ENCODE data around the gene MTMR11. TPM values are rescaled to one million over a fixed set of nuclear protein-coding genes. Genes with fewer than 3 reads are reported as not detected.

MTMR11 gene
- total and polyA plus RNA-seq, 10 of the 15 experiments (the other 5 are each of a cell fraction or from before 2014, with no cell fraction given) = 0.35 to 1.1 (median 0.73) TPM

GRCh38 chr1:149978547-149979023 is 41.9 kb upstream of the MTMR11 start (continued):
- TF ChIP-seq ZBTB33 (IDR thresholded peaks at IDR 0.05) (no peak), SREBF1 (IDR thresholded peaks at IDR 0.05; ENCODE audit: low read length) (no peak), ZNF622 (IDR thresholded peaks at IDR 0.05) (no peak), RB1 (IDR thresholded peaks at IDR 0.05; ENCODE audit: borderline replicate concordance) (no peak), HSF1 (IDR thresholded peaks at IDR 0.05; ENCODE audit: low read depth, low read length) (no peak), BRCA1 (IDR thresholded peaks at IDR 0.05; ENCODE audit: low read depth, low read length) (no peak)

GRCh38 chr1:149977345-149977744 is 40.7 kb upstream of the MTMR11 start:
- ChIA-PET CTCF (no interaction called here), RAD21 (ENCODE audit: unreplicated experiment) (no interaction called here), SMC1A (ENCODE audit: uncharacterized antibody, unreplicated experiment) (interaction anchor here (1.0 to 1.7 kb wide), 3 partner anchors 13 to 32 kb away, joined by 3 to 4 read pairs (median 4); no protein-coding TSS in a partner anchor), POLR2A (no interaction called here)
- intact Hi-C loops (cut with micrococcal nuclease; ENCODE audit: unreplicated experiment) = no loop called here
- H3K36me3 ChIP-seq (ENCODE audit: control insufficient read depth in 2 of 2, insufficient read depth in 2 of 2, low read length in 1 of 2) = peaks cover 0 to 18% of the 10 kb centered on the region in 2 experiments
- no peak overlapping the region for H3K9ac ChIP-seq (ENCODE audit: control insufficient read depth, insufficient read depth, low read length)
- in situ Hi-C loops (cut with MboI) = no loop called here
- H2AFZ ChIP-seq (ENCODE audit: control insufficient read depth, low read depth, low read length) = no peak overlapping the region
- no peak overlapping the region for H3K27ac ChIP-seq (ENCODE audit: control insufficient read depth, insufficient read depth)
- no peaks in the 10 kb centered on the region for H3K27me3 ChIP-seq (replicated peaks in 1 of 2; ENCODE audit: control insufficient read depth in 2 of 2, insufficient read depth in 2 of 2, low read length in 1 of 2)
- no peak for DNase-seq (ENCODE audit: low read depth, low spot score)
- no peak overlapping the region for H3K4me3 ChIP-seq
- ATAC-seq = no peak
- BruUV-seq (replicated peaks) = no TSS peak
- H3K9me3 ChIP-seq (replicated peaks; ENCODE audit: control insufficient read depth, insufficient read depth, low read length) = no peaks in the 10 kb centered on the region
- peaks cover 6% of the 10 kb centered on the region for H3K79me2 ChIP-seq (ENCODE audit: control insufficient read depth, insufficient read depth, low read length)
- H3K4me2 ChIP-seq (ENCODE audit: control insufficient read depth, insufficient read depth) = no peak overlapping the region
- H3K4me1 ChIP-seq (ENCODE audit: control insufficient read depth, insufficient read depth, low read length) = peaks cover 21% of the 10 kb centered on the region
- H4K20me1 ChIP-seq (ENCODE audit: control insufficient read depth, insufficient read depth) = no peaks in the 10 kb centered on the region
- no peak for FAIRE-seq
- 96% methylated on average over 3 of the region's 3 CpGs for whole genome bisulfite sequencing (ENCODE audit: insufficient coverage, insufficient replicate concordance, low lambda C conversion rate, missing lambda C conversion rate)
- TF ChIP-seq MXI1 (IDR thresholded peaks at IDR 0.05; ENCODE audit: low read depth, low read length) (no peak), NBN (IDR thresholded peaks at IDR 0.05) (no peak), TARDBP (IDR thresholded peaks at IDR 0.05; ENCODE audit: borderline replicate concordance) (no peak), CBX3 (IDR thresholded peaks at IDR 0.05; ENCODE audit: borderline replicate concordance, low read depth) (no peak), CHD2 (IDR thresholded peaks at IDR 0.05; ENCODE audit: borderline replicate concordance, low read depth, low read length) (no peak), CREB1 (IDR thresholded peaks at IDR 0.05; ENCODE audit: low read depth) (no peak), SREBF1 (IDR thresholded peaks at IDR 0.05; ENCODE audit: low read length) (no peak), RCOR1 (conservative IDR thresholded peaks at IDR 0.05; ENCODE audit: low read depth, low read length) (no peak), LARP7 (IDR thresholded peaks at IDR 0.05) (no peak), CBFB (IDR thresholded peaks at IDR 0.05; ENCODE audit: low read depth) (no peak), RUNX3 (IDR thresholded peaks at IDR 0.05; ENCODE audit: low read length) (no peak), SREBF2 (IDR thresholded peaks at IDR 0.05; ENCODE audit: low read length) (no peak), KDM1A (IDR thresholded peaks at IDR 0.05; ENCODE audit: borderline replicate concordance) (no peak), SUPT20H (IDR thresholded peaks at IDR 0.05; ENCODE audit: borderline replicate concordance, control insufficient read depth, low read depth, low read length) (no peak), ZBTB11 (CRISPR knock-in tag; IDR thresholded peaks at IDR 0.05) (no peak)

Measured in GM12878 (cell line).